OCI-LY7 (cell line): Measurements from ENCODE around the gene PTPRJ. TPM values are rescaled to one million over a fixed set of nuclear protein-coding genes. Genes with fewer than 3 reads are reported as not detected.

ENCODE experiments used
- BruUV-seq: library from RNA; stranded (reverse); fragments of 400-500 nt; replicated peaks from 2 replicates; lab custom pipeline; 2021; lab: Mats Ljungman, UMichigan
- CTCF ChIA-PET: fragments of 300-600 bp; sonication (Branson Sonifier 250); formaldehyde crosslinking; loops from one replicate; lab custom pipeline; 2022; ENCODE audit warnings: antibody characterized with exemption; ENCODE audit not compliant: unreplicated experiment; lab: Charles Lee
- POLR2A ChIA-PET: fragments of 300-600 bp; sonication (Branson Sonifier 250); formaldehyde crosslinking; loops from one replicate; lab custom pipeline; 2022; ENCODE audit warnings: antibody characterized with exemption; lab: Charles Lee
- DNase-seq: peaks from one replicate; pipeline ENCODE4 v3.0.0-alpha.2; 2015; ENCODE audit warnings: low spot score
- H2AFZ ChIP-seq: fragments of 200-600 bp; sonication (generic), shearing (Covaris generic); 2 replicates; pipeline ENCODE4 v1.6.1; 2014; ENCODE audit warnings: mild to moderate bottlenecking, antibody characterized with exemption, low read length, moderate library complexity
- H3K27ac ChIP-seq: fragments of 200-600 bp; sonication (generic); 2 replicates; pipeline ENCODE4 v1.5.1; 2014; ENCODE audit warnings: mixed run types, low read depth, mild to moderate bottlenecking, moderate library complexity, low read length, inconsistent platforms; ENCODE audit not compliant: poor library complexity, severe bottlenecking
- H3K36me3 ChIP-seq: fragments of 200-600 bp; sonication (generic); 2 replicates; pipeline ENCODE4 v1.6.1; 2014; ENCODE audit warnings: mild to moderate bottlenecking, antibody characterized with exemption, low read length, moderate library complexity, mixed read lengths; ENCODE audit not compliant: insufficient read depth
- H3K4me1 ChIP-seq: fragments of 200-600 bp; sonication (generic); 2 replicates; pipeline ENCODE4 v1.5.1; 2014; ENCODE audit warnings: mild to moderate bottlenecking, low read length; ENCODE audit not compliant: insufficient read depth, poor library complexity, severe bottlenecking
- H3K4me2 ChIP-seq: fragments of 200-600 bp; sonication (generic); 2 replicates; pipeline ENCODE4 v1.6.1; 2014; ENCODE audit warnings: mild to moderate bottlenecking, low read length
- H3K4me3 ChIP-seq: fragments of 200-600 bp; sonication (generic); 2 replicates; pipeline ENCODE4 v1.5.1; 2014; ENCODE audit warnings: mild to moderate bottlenecking, low read depth, low read length; ENCODE audit not compliant: poor library complexity, severe bottlenecking
- H3K79me2 ChIP-seq: fragments of 200-600 bp; sonication (generic); 2 replicates; pipeline ENCODE4 v1.6.1; 2016; ENCODE audit warnings: low read depth, mild to moderate bottlenecking, low read length, moderate library complexity, mixed read lengths; ENCODE audit not compliant: insufficient read depth
- H3K9me2 ChIP-seq: fragments of 200-600 bp; sonication (generic); 2 replicates; pipeline ENCODE4 v1.6.1; 2016; ENCODE audit warnings: mild to moderate bottlenecking, low read length, mixed read lengths; ENCODE audit not compliant: insufficient read depth
- H3K9me3 ChIP-seq: fragments of 200-600 bp; sonication (generic); 2 replicates; pipeline ENCODE4 v1.6.1; 2014; ENCODE audit warnings: mild to moderate bottlenecking, mixed run types, low read length, mixed read lengths
- H4K20me1 ChIP-seq: fragments of 200-600 bp; sonication (generic); 2 replicates; pipeline ENCODE4 v1.6.1; 2014; ENCODE audit warnings: mild to moderate bottlenecking, antibody characterized with exemption, low read length, moderate library complexity, mixed read lengths; ENCODE audit not compliant: insufficient read depth
- CTCF ChIP-seq: fragments of 200-600 bp; sonication (generic); conservative IDR thresholded peaks from 2 replicates; pipeline ENCODE4 v1.5.1; 2014; ENCODE audit warnings: mild to moderate bottlenecking, antibody characterized with exemption, low read length, moderate library complexity, mixed read lengths
- EZH2phosphoT487 ChIP-seq: fragments of 200-600 bp; sonication (generic); IDR thresholded peaks from 2 replicates; pipeline ENCODE4 v1.6.1; 2018; ENCODE audit warnings: low read depth, borderline replicate concordance, mild to moderate bottlenecking, mixed run types, antibody characterized with exemption, low read length, moderate library complexity, mixed read lengths
- intact Hi-C: fragments of 100-400 bp; cut with micrococcal nuclease; formaldehyde crosslinking; loops from one replicate; pipeline ENCODE4 v1.10.0; 2022; ENCODE audit not compliant: unreplicated experiment
- total RNA-seq, 2 experiments: library from RNA; depleted of rRNA in 1 of 2; stranded (reverse); fragments of >200 nt in 1 of 2; shearing (Covaris generic) in 1 of 2; gene quantifications; 2 replicates each; pipeline ENCODE4 v1.2.3, GENCODE V29; 2014 to 2022

Gene PTPRJ
- total RNA-seq, 2 experiments from 2014 or later = 5.4 to 28.3 TPM

GRCh38 chr11:48090174-48090573 is 109.8 kb downstream of the PTPRJ start:
- DNase-seq = no peak
- TF ChIP-seq CTCF = no peak
- Histone ChIP-seq H3K27ac (no peak overlapping the region), H3K4me1 (peaks cover 40% of the 10 kb centered on the region), H3K9me3 (no peaks in the 10 kb centered on the region), H4K20me1 (no peaks in the 10 kb centered on the region), H3K9me2 (no peaks in the 10 kb centered on the region), H3K4me3 (no peak overlapping the region), H2AFZ (no peak overlapping the region), H3K79me2 (no peaks in the 10 kb centered on the region; the same call in 1 of the 2 replicates), H3K4me2 (no peak overlapping the region), H3K36me3 (no peaks in the 10 kb centered on the region)
- POLR2A ChIA-PET = interaction anchor here (0.8 to 3.2 kb wide), 2 partner anchors 9 to 238 kb away, joined by 6 to 11 read pairs; no protein-coding TSS in a partner anchor
- intact Hi-C loops = no loop called here
- CTCF ChIA-PET = no interaction called here
- no TSS peak for BruUV-seq

- peaks cover 40% of the 10 kb centered on the region for H3K4me1 ChIP-seq
- intact Hi-C loops = no loop called here
- H3K36me3 ChIP-seq = no peaks in the 10 kb centered on the region
Observed at GRCh38 chr11:48091426-48092102, 111.2 kb downstream of the PTPRJ start.

More at GRCh38 chr11:48091426-48092102, 111.2 kb downstream of the PTPRJ start:
- H3K79me2 ChIP-seq = no peaks in the 10 kb centered on the region; the same call in 1 of the 2 replicates
- no peak overlapping the region for H3K4me2 ChIP-seq
- H4K20me1 ChIP-seq = peaks cover 5% of the 10 kb centered on the region; the same call in 1 of the 2 replicates
- no peak for TF ChIP-seq CTCF
- no peak for TF ChIP-seq EZH2phosphoT487
- CTCF ChIA-PET = interaction anchor here (1.2 kb wide), 1 partner anchor 16 kb away, joined by 3 read pairs; no protein-coding TSS in a partner anchor
- H3K9me2 ChIP-seq = no peaks in the 10 kb centered on the region
- H3K27ac ChIP-seq = no peak overlapping the region
- no peak for DNase-seq
- H2AFZ ChIP-seq = no peak overlapping the region
- no peaks in the 10 kb centered on the region for H3K9me3 ChIP-seq
- no TSS peak for BruUV-seq
- POLR2A ChIA-PET = interaction anchor here (1.0 to 2.5 kb wide), 4 partner anchors 8 to 98 kb away, joined by 4 to 7 read pairs (median 6); no protein-coding TSS in a partner anchor
- H3K4me3 ChIP-seq = no peak overlapping the region
